Parathyroid adenoma (tissue), 2 donors: ENCODE measurements around the gene AP1S1.

ENCODE experiments used
- H2AFZ ChIP-seq: fragments of 300-600 bp; sonication (generic); one replicate; pipeline ENCODE4 v1.7.0; 2017; ENCODE audit warnings: antibody characterized with exemption, mild to moderate bottlenecking
- H3K27ac ChIP-seq: fragments of 300-600 bp; sonication (generic); one replicate; pipeline ENCODE4 v1.7.0; 2017
- H3K27me3 ChIP-seq: fragments of 300-600 bp; sonication (generic); one replicate; pipeline ENCODE4 v1.7.0; 2017; ENCODE audit warnings: low read length; ENCODE audit not compliant: control insufficient read depth, insufficient read depth
- H3K36me3 ChIP-seq: fragments of 300-600 bp; sonication (generic); one replicate; pipeline ENCODE4 v1.7.0; 2017; ENCODE audit warnings: low read length; ENCODE audit not compliant: control insufficient read depth, insufficient read depth
- H3K4me1 ChIP-seq: fragments of 300-600 bp; sonication (generic); one replicate; pipeline ENCODE4 v1.7.0; 2017; ENCODE audit warnings: control low read depth
- H3K4me2 ChIP-seq: fragments of 300-600 bp; sonication (generic); one replicate; pipeline ENCODE4 v1.7.0; 2017; ENCODE audit warnings: low read length
- H3K4me3 ChIP-seq: fragments of 300-600 bp; sonication (generic); one replicate; pipeline ENCODE4 v1.7.0; 2017; ENCODE audit warnings: low read depth, low read length
- H3K79me2 ChIP-seq: fragments of 300-600 bp; sonication (generic); one replicate; pipeline ENCODE4 v1.7.0; 2017; ENCODE audit warnings: control low read depth
- H3K9ac ChIP-seq: fragments of 300-600 bp; sonication (generic); one replicate; pipeline ENCODE4 v1.7.0; 2017; ENCODE audit warnings: mild to moderate bottlenecking
- H3K9me3 ChIP-seq: fragments of 300-600 bp; sonication (generic); one replicate; pipeline ENCODE4 v1.7.0; 2017; ENCODE audit warnings: low read length; ENCODE audit not compliant: control insufficient read depth
- TF ChIP-seq, protein P1 (sequence below): fragments of 300-600 bp; sonication (generic); IDR thresholded peaks from one replicate; pipeline ENCODE4 v1.7.0; 2017; ENCODE audit warnings: antibody characterized with exemption, mild to moderate bottlenecking
- donor health status: primary hyperparathyroidism.

Gene AP1S1

DNA sequence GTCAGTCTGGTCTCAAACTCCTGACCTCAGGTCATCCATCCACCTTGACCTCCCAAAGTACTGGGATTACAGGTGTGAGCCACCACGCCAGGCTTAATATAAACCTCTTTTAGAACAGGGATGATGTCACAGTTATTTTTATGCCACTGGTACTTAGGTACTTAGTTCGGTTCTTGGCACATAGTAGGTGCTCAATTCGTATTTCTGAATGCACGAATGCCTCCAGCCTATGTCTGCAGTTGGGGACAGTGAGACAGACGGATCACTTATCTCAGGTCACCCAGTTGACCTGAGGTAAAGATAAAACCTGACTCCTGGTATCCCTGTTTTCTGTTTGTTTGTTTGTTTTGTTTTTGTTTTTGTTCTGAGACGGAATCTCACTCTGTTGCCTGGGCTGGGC, 31.9 kb downstream of the AP1S1 start:
- H2AFZ ChIP-seq, result no peak overlapping the region
- H3K4me1 ChIP-seq, result no peaks in the 10 kb centered on the region
- no peak overlapping the region for H3K4me3 ChIP-seq
- TF ChIP-seq, protein P1, sequence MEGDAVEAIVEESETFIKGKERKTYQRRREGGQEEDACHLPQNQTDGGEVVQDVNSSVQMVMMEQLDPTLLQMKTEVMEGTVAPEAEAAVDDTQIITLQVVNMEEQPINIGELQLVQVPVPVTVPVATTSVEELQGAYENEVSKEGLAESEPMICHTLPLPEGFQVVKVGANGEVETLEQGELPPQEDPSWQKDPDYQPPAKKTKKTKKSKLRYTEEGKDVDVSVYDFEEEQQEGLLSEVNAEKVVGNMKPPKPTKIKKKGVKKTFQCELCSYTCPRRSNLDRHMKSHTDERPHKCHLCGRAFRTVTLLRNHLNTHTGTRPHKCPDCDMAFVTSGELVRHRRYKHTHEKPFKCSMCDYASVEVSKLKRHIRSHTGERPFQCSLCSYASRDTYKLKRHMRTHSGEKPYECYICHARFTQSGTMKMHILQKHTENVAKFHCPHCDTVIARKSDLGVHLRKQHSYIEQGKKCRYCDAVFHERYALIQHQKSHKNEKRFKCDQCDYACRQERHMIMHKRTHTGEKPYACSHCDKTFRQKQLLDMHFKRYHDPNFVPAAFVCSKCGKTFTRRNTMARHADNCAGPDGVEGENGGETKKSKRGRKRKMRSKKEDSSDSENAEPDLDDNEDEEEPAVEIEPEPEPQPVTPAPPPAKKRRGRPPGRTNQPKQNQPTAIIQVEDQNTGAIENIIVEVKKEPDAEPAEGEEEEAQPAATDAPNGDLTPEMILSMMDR, result no peak
- H3K27ac ChIP-seq, result no peak overlapping the region
- no peaks in the 10 kb centered on the region for H3K27me3 ChIP-seq
- no peak overlapping the region for H3K4me2 ChIP-seq
- H3K9ac ChIP-seq, result no peak overlapping the region
- H3K79me2 ChIP-seq, result no peaks in the 10 kb centered on the region
- no peaks in the 10 kb centered on the region for H3K36me3 ChIP-seq
- H3K9me3 ChIP-seq, result no peaks in the 10 kb centered on the region

DNA sequence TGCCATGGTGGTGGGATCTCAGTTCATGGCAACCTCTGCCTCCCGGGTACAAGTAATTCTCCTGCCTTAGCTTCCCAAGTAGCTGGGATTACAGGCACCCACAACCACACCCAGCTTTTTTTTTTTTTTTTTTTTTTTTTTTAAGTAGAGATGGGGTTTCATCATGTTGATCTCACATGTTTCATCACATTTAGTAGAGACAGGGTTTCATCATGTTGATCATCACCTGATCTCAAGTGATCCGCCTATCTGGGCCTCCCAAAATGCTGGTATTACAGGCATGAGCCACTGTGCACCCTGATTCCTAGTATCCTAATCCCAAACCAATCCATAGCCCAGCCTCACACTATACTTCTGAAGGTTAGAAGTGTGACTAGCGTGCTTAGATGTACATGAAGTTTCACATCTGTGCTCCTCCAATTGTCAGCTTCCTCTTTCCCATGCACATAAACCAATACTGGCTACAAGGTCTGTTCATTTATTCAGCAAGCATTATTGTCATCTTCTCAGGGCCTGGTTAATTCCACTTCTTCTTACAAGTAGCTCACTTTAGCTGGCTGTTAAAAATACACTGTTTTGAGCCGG, 32.7 kb downstream of the AP1S1 start:
- Histone ChIP-seq H3K4me1 (no peaks in the 10 kb centered on the region), H2AFZ (no peak overlapping the region), H3K4me2 (no peak overlapping the region), H3K27ac (no peak overlapping the region), H3K79me2 (no peaks in the 10 kb centered on the region), H3K9ac (no peak overlapping the region), H3K4me3 (no peak overlapping the region), H3K27me3 (no peaks in the 10 kb centered on the region), H3K9me3 (no peaks in the 10 kb centered on the region), H3K36me3 (no peaks in the 10 kb centered on the region)
- TF ChIP-seq, protein P1, result no peak

DNA sequence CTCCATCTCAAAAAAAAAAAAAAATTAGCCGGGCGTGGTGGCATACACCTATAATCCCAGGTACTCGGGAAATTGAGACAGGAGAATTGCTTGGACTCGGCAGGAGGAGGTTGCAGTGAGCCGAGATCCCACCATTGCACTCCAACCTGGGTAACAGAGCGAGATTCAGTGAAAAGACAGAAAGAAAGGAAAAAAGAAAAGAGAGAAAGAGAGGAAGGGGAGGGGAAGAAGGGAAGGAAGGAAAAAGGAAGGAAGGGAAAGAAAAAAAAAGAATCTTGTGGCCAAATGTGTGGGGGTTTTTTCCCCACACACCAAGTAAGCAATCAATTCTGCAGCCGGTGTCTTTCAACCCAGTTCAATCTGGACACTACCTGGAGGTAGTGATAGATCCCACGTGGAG, 34.8 kb downstream of the AP1S1 start:
- Histone ChIP-seq H3K79me2 (no peaks in the 10 kb centered on the region), H3K4me2 (no peak overlapping the region), H3K9ac (no peak overlapping the region), H3K36me3 (no peaks in the 10 kb centered on the region), H2AFZ (no peak overlapping the region), H3K27ac (no peak overlapping the region), H3K27me3 (no peaks in the 10 kb centered on the region), H3K4me1 (no peaks in the 10 kb centered on the region), H3K4me3 (no peak overlapping the region), H3K9me3 (no peaks in the 10 kb centered on the region)
- TF ChIP-seq, protein P1, result no peak

DNA sequence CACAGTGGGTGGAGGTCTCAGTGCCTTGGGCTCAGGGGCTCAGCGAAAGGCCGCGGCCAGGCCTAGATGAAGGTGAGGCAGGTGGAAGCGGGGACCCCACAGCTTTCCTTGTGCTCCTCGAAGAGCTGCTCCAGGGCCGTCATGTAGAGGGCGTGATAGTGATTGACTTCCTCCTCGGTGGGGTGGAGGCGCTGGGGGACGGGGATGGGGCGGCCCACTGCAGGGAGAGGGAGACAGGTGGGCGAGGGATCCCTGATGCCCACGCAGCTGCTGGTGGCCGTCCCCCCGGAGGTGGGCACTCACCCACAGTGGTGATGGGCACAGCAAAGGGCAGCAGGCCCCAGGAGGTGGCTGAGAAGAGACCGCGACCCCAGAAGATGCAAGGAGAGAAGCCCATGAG, 41.6 kb downstream of the AP1S1 start:
- H3K79me2 ChIP-seq, result no peaks in the 10 kb centered on the region
- no peak overlapping the region for H3K9ac ChIP-seq
- H2AFZ ChIP-seq, result no peak overlapping the region
- no peak overlapping the region for H3K27ac ChIP-seq
- no peaks in the 10 kb centered on the region for H3K9me3 ChIP-seq
- H3K4me2 ChIP-seq, result no peak overlapping the region
- no peaks in the 10 kb centered on the region for H3K27me3 ChIP-seq
- TF ChIP-seq, protein P1, result no peak
- no peak overlapping the region for H3K4me3 ChIP-seq
- H3K36me3 ChIP-seq, result no peaks in the 10 kb centered on the region
- H3K4me1 ChIP-seq, result no peaks in the 10 kb centered on the region

DNA sequence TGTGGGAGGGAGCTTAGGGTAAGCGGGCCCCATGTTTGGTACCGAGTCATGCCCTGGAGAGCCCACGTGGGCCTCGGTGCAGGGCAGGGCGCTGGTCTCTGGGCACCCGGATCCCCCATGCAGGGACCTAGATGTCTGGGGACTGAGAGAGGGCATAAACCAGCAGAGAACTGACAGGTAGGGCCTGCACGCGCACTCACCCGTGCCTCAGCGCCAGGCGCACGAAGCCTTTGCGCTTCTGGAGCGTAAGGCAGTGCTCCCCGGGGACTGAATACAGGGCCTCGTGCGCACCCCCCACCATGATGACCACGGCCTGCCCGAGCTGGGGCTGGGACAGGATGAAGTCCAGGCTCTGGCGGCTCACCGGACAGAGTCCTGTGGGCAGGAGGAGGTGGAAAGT, 43.7 kb downstream of the AP1S1 start:
- no peak overlapping the region for H3K27ac ChIP-seq
- no peak overlapping the region for H3K9ac ChIP-seq
- TF ChIP-seq, protein P1, result no peak
- no peak overlapping the region for H2AFZ ChIP-seq
- no peaks in the 10 kb centered on the region for H3K9me3 ChIP-seq
- H3K79me2 ChIP-seq, result no peaks in the 10 kb centered on the region
- H3K27me3 ChIP-seq, result no peaks in the 10 kb centered on the region
- H3K4me1 ChIP-seq, result no peaks in the 10 kb centered on the region
- no peaks in the 10 kb centered on the region for H3K36me3 ChIP-seq
- H3K4me2 ChIP-seq, result no peak overlapping the region
- no peak overlapping the region for H3K4me3 ChIP-seq
